Erythroblast (primary cell): ENCODE measurements around the gene GAS2.

Source experiments
- GATA1 ChIP-seq: IDR thresholded peaks from 2 replicates; pipeline ENCODE4 v1.6.1; 2011; ENCODE audit warnings: low read depth, mild to moderate bottlenecking, control low read depth, low read length, moderate library complexity
- POLR2A ChIP-seq: IDR thresholded peaks from 2 replicates; pipeline ENCODE4 v1.6.1; 2011; ENCODE audit warnings: mild to moderate bottlenecking, low read length

DNA sequence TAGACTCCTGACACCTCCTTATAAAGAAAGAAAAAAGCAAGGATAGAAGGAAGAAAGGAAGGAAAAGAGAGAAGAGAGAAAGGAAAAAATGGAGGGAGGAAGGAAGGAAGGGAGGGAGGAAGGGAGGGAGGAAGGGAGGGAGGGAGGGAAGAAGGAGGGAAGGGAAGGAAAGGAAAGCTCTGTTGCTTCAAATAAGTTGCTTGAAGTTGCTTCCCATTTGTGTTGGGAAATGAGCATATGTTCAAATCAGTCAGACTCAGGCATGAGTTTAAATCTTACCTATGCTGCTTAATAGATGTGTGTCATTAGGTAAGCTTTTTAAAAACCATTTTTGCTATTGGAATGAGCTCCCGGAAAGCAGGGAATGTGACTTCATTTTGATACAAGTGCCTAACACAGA is 6.6 kb upstream of the GAS2 start:
- TF ChIP-seq POLR2A (no peak), GATA1 (no peak)
